22Rv1 (cell line): Measurements from ENCODE around the gene ADIPOR2.

Source experiments
- H3K27ac ChIP-seq: fragments of 450-650 bp; 2 replicates; pipeline ENCODE4 v1.5.1; 2017
- ZFX ChIP-seq: fragments of 450-650 bp; IDR thresholded peaks from 2 replicates; pipeline ENCODE4 v1.6.1; 2017; ENCODE audit warnings: antibody characterized with exemption, borderline replicate concordance
- TF ChIP-seq, protein P1 (sequence below): fragments of 450-650 bp; IDR thresholded peaks from 2 replicates; pipeline ENCODE4 v1.5.1; 2017; ENCODE audit warnings: mild to moderate bottlenecking

ADIPOR2 gene

GRCh38 chr12:1744932-1745331 lies 54.1 kb downstream of the ADIPOR2 start:
- no peak for TF ChIP-seq ZFX
- TF ChIP-seq, protein P1, sequence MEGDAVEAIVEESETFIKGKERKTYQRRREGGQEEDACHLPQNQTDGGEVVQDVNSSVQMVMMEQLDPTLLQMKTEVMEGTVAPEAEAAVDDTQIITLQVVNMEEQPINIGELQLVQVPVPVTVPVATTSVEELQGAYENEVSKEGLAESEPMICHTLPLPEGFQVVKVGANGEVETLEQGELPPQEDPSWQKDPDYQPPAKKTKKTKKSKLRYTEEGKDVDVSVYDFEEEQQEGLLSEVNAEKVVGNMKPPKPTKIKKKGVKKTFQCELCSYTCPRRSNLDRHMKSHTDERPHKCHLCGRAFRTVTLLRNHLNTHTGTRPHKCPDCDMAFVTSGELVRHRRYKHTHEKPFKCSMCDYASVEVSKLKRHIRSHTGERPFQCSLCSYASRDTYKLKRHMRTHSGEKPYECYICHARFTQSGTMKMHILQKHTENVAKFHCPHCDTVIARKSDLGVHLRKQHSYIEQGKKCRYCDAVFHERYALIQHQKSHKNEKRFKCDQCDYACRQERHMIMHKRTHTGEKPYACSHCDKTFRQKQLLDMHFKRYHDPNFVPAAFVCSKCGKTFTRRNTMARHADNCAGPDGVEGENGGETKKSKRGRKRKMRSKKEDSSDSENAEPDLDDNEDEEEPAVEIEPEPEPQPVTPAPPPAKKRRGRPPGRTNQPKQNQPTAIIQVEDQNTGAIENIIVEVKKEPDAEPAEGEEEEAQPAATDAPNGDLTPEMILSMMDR: no peak
- no peak overlapping the region for H3K27ac ChIP-seq

GRCh38 chr12:1747609-1748008 lies 56.7 kb downstream of the ADIPOR2 start:
- TF ChIP-seq, protein P1: no peak
- TF ChIP-seq ZFX: no peak
- no peak overlapping the region for H3K27ac ChIP-seq

DNA sequence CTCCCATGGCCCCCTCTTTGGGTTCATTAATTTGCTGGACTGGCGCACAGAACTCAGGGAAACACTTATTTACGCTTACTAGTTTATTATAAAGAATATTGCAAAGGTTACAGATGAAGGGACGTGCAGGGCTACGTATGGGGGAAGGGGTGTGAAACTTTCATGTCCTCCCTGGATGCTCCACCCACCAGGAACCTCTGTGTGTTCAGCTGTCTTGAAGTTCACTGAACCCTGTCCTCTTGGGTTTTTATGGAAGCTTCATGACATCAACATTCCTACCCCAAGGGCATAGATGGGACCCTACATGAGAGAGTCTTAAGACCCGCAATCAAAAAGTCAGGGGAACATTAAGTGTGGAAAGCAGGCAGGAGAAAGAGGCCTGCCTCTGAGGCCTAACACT lies 58.1 kb downstream of the ADIPOR2 start:
- no peak overlapping the region for H3K27ac ChIP-seq
- TF ChIP-seq, protein P1: no peak

DNA sequence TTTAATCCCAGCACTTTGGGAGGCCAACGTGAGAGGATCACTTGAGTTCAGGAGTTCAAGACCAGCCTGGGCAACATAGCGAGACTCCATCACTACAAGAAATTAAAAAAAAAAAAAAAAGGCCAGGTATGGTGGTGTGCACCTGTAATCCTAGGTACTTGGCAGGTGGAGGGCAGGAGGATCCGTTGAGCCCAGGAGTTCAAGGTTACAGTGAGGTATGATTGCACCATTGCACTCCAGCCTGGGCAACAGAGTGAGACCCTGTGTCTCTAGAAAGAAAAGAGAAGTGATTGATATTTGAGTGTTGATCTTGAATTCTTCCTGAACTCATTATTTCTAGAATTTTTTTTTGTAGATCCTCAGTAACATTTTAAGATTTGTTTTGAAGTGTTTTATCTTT lies 59.4 kb downstream of the ADIPOR2 start:
- H3K27ac ChIP-seq: no peak overlapping the region
- no peak for TF ChIP-seq ZFX
- TF ChIP-seq, protein P1: no peak

- no peak overlapping the region for H3K27ac ChIP-seq
- TF ChIP-seq, protein P1: no peak
- TF ChIP-seq ZFX: no peak
These were observed 67.5 kb downstream of the ADIPOR2 start for GRCh38 chr12:1758376-1758775.

- TF ChIP-seq, protein P1: no peak
- no peak for TF ChIP-seq ZFX
- H3K27ac ChIP-seq: no peak overlapping the region
These were observed 68.0 kb downstream of the ADIPOR2 start for GRCh38 chr12:1758887-1759286.

GRCh38 chr12:1760566-1761382 lies 69.9 kb downstream of the ADIPOR2 start:
- no peak for TF ChIP-seq ZFX
- TF ChIP-seq, protein P1: no peak
- no peak overlapping the region for H3K27ac ChIP-seq
